HepG2 (cell line): Measurements from ENCODE around the gene CERT1. TPM values are rescaled to one million over a fixed set of nuclear protein-coding genes. Genes with fewer than 3 reads are reported as not detected.

Experiments used
- ARHGAP35 ChIP-seq: sonication (generic); formaldehyde crosslinking; IDR thresholded peaks from 2 replicates; pipeline ENCODE4 v1.9.0; 2022; ENCODE audit warnings: mild to moderate bottlenecking, inconsistent platforms, moderate library complexity, missing genetic modification reagents, borderline replicate concordance
- ATM ChIP-seq: fragments of 450-650 bp; IDR thresholded peaks from 2 replicates; pipeline ENCODE4 v1.7.1; 2017; ENCODE audit warnings: mild to moderate bottlenecking, borderline replicate concordance
- CC2D1A ChIP-seq: sonication (generic); formaldehyde crosslinking; IDR thresholded peaks from 2 replicates; pipeline ENCODE4 v1.8.1; 2023; ENCODE audit warnings: mild to moderate bottlenecking, missing genetic modification reagents
- ELF3 ChIP-seq: IDR thresholded peaks from 2 replicates; pipeline ENCODE4 v1.6.1; 2016; ENCODE audit warnings: missing genetic modification reagents, missing compliant biosample characterization
- FOXJ3 ChIP-seq: sonication (generic); formaldehyde crosslinking; IDR thresholded peaks from 2 replicates; pipeline ENCODE4 v1.4.0; 2020; ENCODE audit warnings: missing genetic modification reagents, mild to moderate bottlenecking, borderline replicate concordance
- NPAS2 ChIP-seq: sonication (generic); formaldehyde crosslinking; IDR thresholded peaks from 2 replicates; pipeline ENCODE4 v1.8.0; 2022; ENCODE audit warnings: mild to moderate bottlenecking, missing genetic modification reagents, borderline replicate concordance
- TFAP4 ChIP-seq: sonication (generic); IDR thresholded peaks from 2 replicates; pipeline ENCODE4 v1.6.1; 2016; ENCODE audit warnings: low read depth, borderline replicate concordance
- TOPORS ChIP-seq: sonication (generic); formaldehyde crosslinking; IDR thresholded peaks from 2 replicates; pipeline ENCODE4 v1.8.0; 2023; ENCODE audit warnings: mild to moderate bottlenecking, missing genetic modification reagents
- TRIM22 ChIP-seq: fragments of 450-650 bp; IDR thresholded peaks from 2 replicates; pipeline ENCODE4 v1.6.1; 2017
- ZNF280D ChIP-seq: sonication (generic); formaldehyde crosslinking; IDR thresholded peaks from 2 replicates; pipeline ENCODE4 v1.5.1; 2020; ENCODE audit warnings: mild to moderate bottlenecking, missing genetic modification reagents
- ZNF296 ChIP-seq: sonication (generic); formaldehyde crosslinking; conservative IDR thresholded peaks from 2 replicates; pipeline ENCODE4 v1.5.0; 2020; ENCODE audit warnings: mild to moderate bottlenecking, missing genetic modification reagents
- polyA plus RNA-seq, 8 experiments: library from polyadenylated mRNA; depleted of rRNA in 3 of 8; stranded (reverse) in 7 of 8; unstranded in 1 of 8; fragments of >200 nt; fragmentation: Illumina TruSeq in 4 of 8; extraction: Trizol in 4 of 8; gene quantifications; 2 replicates each; pipeline versions ENCODE4 v1.2.1 to v1.2.3, GENCODE V29; 2011 to 2016; ENCODE audit warnings: low read depth in 4 of 8, missing spikeins in 1 of 8, mixed read lengths in 1 of 8; ENCODE audit not compliant: insufficient read depth in 1 of 8
- total RNA-seq, 5 experiments: library from RNA; depleted of rRNA; stranded (reverse); fragments of >200 nt; fragmentation: Illumina TruSeq; extraction: Trizol; gene quantifications; 2 replicates each; pipeline ENCODE4 v1.2.3, GENCODE V29; 2016; ENCODE audit warnings: low read depth in 1 of 5
- TF ChIP-seq, protein P1 (sequence below): sonication (generic); formaldehyde crosslinking; IDR thresholded peaks from 2 replicates; pipeline ENCODE4 v1.4.0; 2020; ENCODE audit warnings: mild to moderate bottlenecking, missing genetic modification reagents
- TF ChIP-seq, protein P2 (sequence below): sonication (generic); formaldehyde crosslinking; IDR thresholded peaks from 2 replicates; pipeline ENCODE4 v1.8.0; 2022; ENCODE audit warnings: missing genetic modification reagents, mild to moderate bottlenecking, inconsistent platforms, borderline replicate concordance
- TF ChIP-seq, protein P3 (sequence below): sonication (generic); formaldehyde crosslinking; IDR thresholded peaks from 2 replicates; pipeline ENCODE4; 2020; ENCODE audit warnings: missing genetic modification reagents, mild to moderate bottlenecking, borderline replicate concordance

CERT1 gene
- total and polyA plus RNA-seq, 2 of the 13 experiments (the other 11 are each of a cell fraction or from before 2014, with no cell fraction given), result 8.2 to 12.7 TPM

DNA sequence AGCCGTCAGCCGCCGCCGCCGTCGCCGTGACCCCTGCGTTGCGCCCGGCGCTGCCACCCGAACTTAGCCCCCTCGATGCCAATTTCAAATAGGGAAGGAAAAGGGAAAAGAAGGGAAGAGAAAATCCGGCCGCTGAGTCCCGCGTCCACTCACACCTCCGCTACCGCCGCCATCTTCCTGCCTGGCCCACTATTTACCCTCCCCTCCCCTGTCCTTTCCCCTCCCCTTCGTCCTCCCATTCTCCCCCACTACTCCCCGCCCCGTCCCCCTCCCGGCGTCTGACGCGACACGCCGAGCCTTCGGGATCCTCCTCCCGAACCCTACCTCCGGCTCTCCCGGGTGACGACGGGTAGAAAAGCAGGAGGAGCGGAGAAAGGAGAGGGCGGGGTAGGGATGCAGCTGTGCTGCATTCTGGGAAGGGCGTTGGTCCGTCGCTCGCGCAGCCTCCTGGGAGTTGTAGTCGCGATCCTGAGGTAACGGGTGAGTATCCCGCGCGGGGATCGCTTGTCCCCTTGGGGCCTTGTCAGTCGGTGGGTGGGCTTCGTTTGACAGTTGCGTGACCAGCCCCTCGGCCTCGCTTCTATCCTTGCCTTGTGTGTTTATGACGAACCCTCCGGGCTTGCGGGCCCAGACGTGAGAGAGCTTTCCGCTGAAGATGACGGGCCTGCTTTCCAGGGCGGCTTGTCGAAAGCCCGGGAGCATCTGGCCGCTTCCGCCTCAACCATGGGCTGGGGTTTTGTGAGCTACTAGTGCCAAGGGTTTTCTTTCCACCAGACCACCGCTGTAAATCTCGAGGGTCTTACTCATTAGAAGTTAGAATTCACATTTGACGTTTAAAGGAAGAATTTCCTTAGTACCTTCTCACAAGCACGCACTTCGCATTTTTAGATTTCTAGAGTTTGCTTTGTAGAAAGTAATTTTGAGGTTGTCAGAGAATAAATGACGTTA, at the start of gene CERT1, which contains the start of gene POLK (continued):
- TF ChIP-seq TFAP4, result peak; percentile 69; the same call in 1 of the 2 replicates
- TF ChIP-seq ELF3 (CRISPR knock-in tag), result peak; percentile 72
- TF ChIP-seq, protein P1, sequence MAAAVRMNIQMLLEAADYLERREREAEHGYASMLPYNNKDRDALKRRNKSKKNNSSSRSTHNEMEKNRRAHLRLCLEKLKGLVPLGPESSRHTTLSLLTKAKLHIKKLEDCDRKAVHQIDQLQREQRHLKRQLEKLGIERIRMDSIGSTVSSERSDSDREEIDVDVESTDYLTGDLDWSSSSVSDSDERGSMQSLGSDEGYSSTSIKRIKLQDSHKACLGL, result peak; percentile 18; the same call in 1 of the 2 replicates
- no peak for TF ChIP-seq TRIM22
- TF ChIP-seq FOXJ3 (CRISPR knock-in tag), result no peak
- no peak for TF ChIP-seq CC2D1A (CRISPR knock-in tag)
- no peak for TF ChIP-seq ZNF296 (CRISPR knock-in tag)
- 0 out of 2 replicates have a peak, but pooled peaks have one; percentile 48 for TF ChIP-seq ZNF280D (CRISPR knock-in tag)
- TF ChIP-seq, protein P2, sequence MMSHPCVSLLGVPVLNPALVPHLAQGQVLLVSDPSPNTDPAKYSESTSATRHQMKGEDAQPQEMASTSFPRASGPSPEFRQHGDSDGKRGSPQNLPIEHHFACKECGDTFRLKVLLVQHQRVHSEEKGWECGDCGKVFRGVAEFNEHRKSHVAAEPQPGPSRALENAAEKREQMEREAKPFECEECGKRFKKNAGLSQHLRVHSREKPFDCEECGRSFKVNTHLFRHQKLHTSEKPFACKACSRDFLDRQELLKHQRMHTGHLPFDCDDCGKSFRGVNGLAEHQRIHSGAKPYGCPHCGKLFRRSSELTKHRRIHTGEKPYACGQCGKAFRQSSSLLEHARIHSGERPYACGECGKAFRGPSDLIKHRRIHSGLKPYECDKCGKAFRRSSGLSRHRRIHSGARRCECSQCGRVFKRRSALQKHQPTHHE (CRISPR knock-in tag), result no peak
- no peak for TF ChIP-seq TOPORS (CRISPR knock-in tag)
- TF ChIP-seq ARHGAP35 (CRISPR knock-in tag), result no peak
- no peak for TF ChIP-seq ATM
- TF ChIP-seq NPAS2 (CRISPR knock-in tag), result no peak
- TF ChIP-seq, protein P3, sequence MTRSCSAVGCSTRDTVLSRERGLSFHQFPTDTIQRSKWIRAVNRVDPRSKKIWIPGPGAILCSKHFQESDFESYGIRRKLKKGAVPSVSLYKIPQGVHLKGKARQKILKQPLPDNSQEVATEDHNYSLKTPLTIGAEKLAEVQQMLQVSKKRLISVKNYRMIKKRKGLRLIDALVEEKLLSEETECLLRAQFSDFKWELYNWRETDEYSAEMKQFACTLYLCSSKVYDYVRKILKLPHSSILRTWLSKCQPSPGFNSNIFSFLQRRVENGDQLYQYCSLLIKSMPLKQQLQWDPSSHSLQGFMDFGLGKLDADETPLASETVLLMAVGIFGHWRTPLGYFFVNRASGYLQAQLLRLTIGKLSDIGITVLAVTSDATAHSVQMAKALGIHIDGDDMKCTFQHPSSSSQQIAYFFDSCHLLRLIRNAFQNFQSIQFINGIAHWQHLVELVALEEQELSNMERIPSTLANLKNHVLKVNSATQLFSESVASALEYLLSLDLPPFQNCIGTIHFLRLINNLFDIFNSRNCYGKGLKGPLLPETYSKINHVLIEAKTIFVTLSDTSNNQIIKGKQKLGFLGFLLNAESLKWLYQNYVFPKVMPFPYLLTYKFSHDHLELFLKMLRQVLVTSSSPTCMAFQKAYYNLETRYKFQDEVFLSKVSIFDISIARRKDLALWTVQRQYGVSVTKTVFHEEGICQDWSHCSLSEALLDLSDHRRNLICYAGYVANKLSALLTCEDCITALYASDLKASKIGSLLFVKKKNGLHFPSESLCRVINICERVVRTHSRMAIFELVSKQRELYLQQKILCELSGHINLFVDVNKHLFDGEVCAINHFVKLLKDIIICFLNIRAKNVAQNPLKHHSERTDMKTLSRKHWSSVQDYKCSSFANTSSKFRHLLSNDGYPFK (CRISPR knock-in tag), result peak; percentile 42; the same call in 1 of the 2 replicates
